Peyer's patch (tissue), 4 donors: Measurements from ENCODE around the gene SLMAP.

Experiments used
- POLR2A ChIP-seq, 2 donors: fragments of 450-650 bp; IDR thresholded peaks; one replicate each; pipeline ENCODE4 v1.5.1; 2017; ENCODE audit warnings: antibody characterized with exemption in 2 of 2, mild to moderate bottlenecking in 2 of 2, moderate library complexity in 2 of 2
- TF ChIP-seq, protein P1 (sequence below), 6 experiments: fragments of 450-650 bp in 4 of 6; fragments of 200-600 bp in 2 of 6; sonication (generic) in 1 of 6; IDR thresholded peaks; one replicate each; pipeline ENCODE4 v1.5.1; 2017 to 2019; ENCODE audit warnings: antibody characterized with exemption in 6 of 6, mild to moderate bottlenecking in 3 of 6, moderate library complexity in 1 of 6

DNA sequence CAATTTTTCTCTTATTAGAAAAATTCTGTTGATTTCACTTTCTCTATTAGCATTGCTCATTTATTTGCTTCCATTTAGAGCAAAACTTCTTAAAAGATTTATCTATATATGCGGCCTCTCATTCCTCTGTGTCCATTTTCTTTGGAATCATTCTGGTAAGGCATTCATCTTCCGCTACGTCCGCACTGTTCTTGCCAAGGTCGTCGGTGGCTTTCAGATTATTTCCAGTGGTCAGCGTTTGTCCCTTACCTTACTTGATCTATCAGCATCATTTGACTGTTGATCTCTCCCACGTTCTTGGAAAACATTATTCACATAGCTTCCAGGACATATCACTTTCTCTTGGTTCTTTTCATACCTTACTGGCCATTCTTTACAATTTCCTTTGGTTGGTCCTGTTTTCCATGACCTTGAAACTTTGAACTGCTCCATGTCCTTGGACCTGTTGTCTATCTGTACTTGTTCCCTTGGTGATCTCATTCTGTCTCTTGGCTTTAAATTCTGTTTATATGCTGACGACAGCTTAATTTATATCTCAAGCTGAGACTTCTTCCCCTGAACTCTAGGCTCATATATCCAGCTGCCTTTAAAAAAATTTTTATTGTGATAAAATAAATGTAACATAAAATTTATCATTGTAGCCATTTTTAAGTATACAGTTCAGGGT, 54.5 kb downstream of the SLMAP start:
- TF ChIP-seq POLR2A (IDR thresholded peaks at IDR 0.05), result no peak
- TF ChIP-seq, protein P1, sequence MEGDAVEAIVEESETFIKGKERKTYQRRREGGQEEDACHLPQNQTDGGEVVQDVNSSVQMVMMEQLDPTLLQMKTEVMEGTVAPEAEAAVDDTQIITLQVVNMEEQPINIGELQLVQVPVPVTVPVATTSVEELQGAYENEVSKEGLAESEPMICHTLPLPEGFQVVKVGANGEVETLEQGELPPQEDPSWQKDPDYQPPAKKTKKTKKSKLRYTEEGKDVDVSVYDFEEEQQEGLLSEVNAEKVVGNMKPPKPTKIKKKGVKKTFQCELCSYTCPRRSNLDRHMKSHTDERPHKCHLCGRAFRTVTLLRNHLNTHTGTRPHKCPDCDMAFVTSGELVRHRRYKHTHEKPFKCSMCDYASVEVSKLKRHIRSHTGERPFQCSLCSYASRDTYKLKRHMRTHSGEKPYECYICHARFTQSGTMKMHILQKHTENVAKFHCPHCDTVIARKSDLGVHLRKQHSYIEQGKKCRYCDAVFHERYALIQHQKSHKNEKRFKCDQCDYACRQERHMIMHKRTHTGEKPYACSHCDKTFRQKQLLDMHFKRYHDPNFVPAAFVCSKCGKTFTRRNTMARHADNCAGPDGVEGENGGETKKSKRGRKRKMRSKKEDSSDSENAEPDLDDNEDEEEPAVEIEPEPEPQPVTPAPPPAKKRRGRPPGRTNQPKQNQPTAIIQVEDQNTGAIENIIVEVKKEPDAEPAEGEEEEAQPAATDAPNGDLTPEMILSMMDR (IDR thresholded peaks at IDR 0.05), result no peak
